HCT116 (cell line): ENCODE measurements around the gene CFAP77. TPM values are rescaled to one million over a fixed set of nuclear protein-coding genes. Genes with fewer than 3 reads are reported as not detected.

Experiments
- ATAC-seq: fragments of 200-7000 bp; cut with Tn5 transposase; 2 replicates; pipeline ENCODE4 v1.9.1; 2020; ENCODE audit warnings: mild to moderate bottlenecking, moderate library complexity
- BruUV-seq: library from RNA; stranded (reverse); fragments of 400-500 nt; replicated peaks from 2 replicates; lab custom pipeline; 2021; lab: Mats Ljungman, UMichigan
- CTCF ChIA-PET: fragments of 300-600 bp; sonication (Branson Sonifier 250); formaldehyde crosslinking; loops from one replicate; lab custom pipeline; 2021; ENCODE audit warnings: antibody characterized with exemption; lab: Charles Lee
- POLR2A ChIA-PET: fragments of 300-600, 350-600 bp; sonication (Branson Sonifier 250); formaldehyde crosslinking; loops from one replicate; lab custom pipeline; 2021; ENCODE audit warnings: antibody characterized with exemption; lab: Charles Lee
- RAD21 ChIA-PET, 2 experiments: fragments of 300-600 bp; sonication (Branson Sonifier 250); formaldehyde crosslinking; loops; one replicate each; lab custom pipeline; 2023; ENCODE audit warnings: low total read pairs in 2 of 2; ENCODE audit not compliant: uncharacterized antibody in 2 of 2, unreplicated experiment in 2 of 2, low non-redundant PET in 1 of 2; lab: Charles Lee
- DNase-seq: peaks from one replicate; pipeline ENCODE4 v3.0.0-alpha.2; 2010; ENCODE audit warnings: low read depth, low spot score
- H2AFZ ChIP-seq: fragments of 200-600 bp; shearing (Covaris generic), sonication (generic); 2 replicates; pipeline ENCODE4 v1.6.1; 2017; ENCODE audit warnings: low read depth, mixed run types, mixed read lengths, antibody characterized with exemption, low read length; ENCODE audit not compliant: poor library complexity, severe bottlenecking
- H3K27ac ChIP-seq: 2 replicates; pipeline ENCODE4 v1.5.1; 2012; ENCODE audit warnings: low read depth, low read length
- H3K27me3 ChIP-seq: fragments of 200-600 bp; sonication (generic); 2 replicates; pipeline ENCODE4 v1.6.1; 2016; ENCODE audit warnings: mixed run types, low read length, mixed read lengths; ENCODE audit not compliant: insufficient read depth
- H3K36me3 ChIP-seq, 2 experiments: fragments of 200-500 bp in 1 of 2; fragments of 200-600 bp in 1 of 2; sonication (Bioruptor generic) in 1 of 2; sonication (generic) in 1 of 2; 2 replicates each; pipeline versions ENCODE4 v1.5.1 to v1.6.1; 2014 to 2016; ENCODE audit warnings: low read length in 2 of 2, inconsistent platforms in 1 of 2, mixed read lengths in 1 of 2, mixed run types in 1 of 2; ENCODE audit not compliant: insufficient read depth in 2 of 2, control insufficient read depth in 1 of 2
- H3K4me1 ChIP-seq, 2 experiments: fragments of 200-600 bp in 1 of 2; sonication (generic) in 1 of 2; 2 replicates each; pipeline versions ENCODE4 v1.5.1 to v1.6.1; 2012 to 2017; ENCODE audit warnings: low read length in 2 of 2, inconsistent platforms in 1 of 2, mild to moderate bottlenecking in 1 of 2, mixed read lengths in 1 of 2, mixed run types in 1 of 2, moderate library complexity in 1 of 2; ENCODE audit not compliant: insufficient read depth in 2 of 2, control insufficient read depth in 1 of 2
- H3K4me2 ChIP-seq: fragments of 200-600 bp; sonication (generic); 2 replicates; pipeline ENCODE4 v1.6.1; 2017; ENCODE audit warnings: mixed run types, low read length, mixed read lengths
- H3K4me3 ChIP-seq, 2 experiments: fragments of 200-600 bp in 1 of 2; sonication (generic) in 1 of 2; replicated peaks in 1 of 2; 2 replicates each; pipeline ENCODE4 v1.5.1; 2011 to 2016; ENCODE audit warnings: low read length in 2 of 2, control low read depth in 1 of 2, low read depth in 1 of 2, mild to moderate bottlenecking in 1 of 2, mixed read lengths in 1 of 2, mixed run types in 1 of 2
- H3K79me2 ChIP-seq: fragments of 200-600 bp; sonication (generic); 2 replicates; pipeline ENCODE4 v1.6.1; 2017; ENCODE audit warnings: mild to moderate bottlenecking, mixed run types, low read length, moderate library complexity, mixed read lengths; ENCODE audit not compliant: insufficient read depth
- H3K9ac ChIP-seq: fragments of 200-600 bp; sonication (generic); 2 replicates; pipeline ENCODE4 v1.6.1; 2016; ENCODE audit warnings: low read length, mixed read lengths
- H3K9me2 ChIP-seq: fragments of 200-600 bp; sonication (generic), shearing (Covaris generic); 2 replicates; pipeline ENCODE4 v1.6.1; 2017; ENCODE audit warnings: mixed run types, mild to moderate bottlenecking, moderate library complexity; ENCODE audit not compliant: insufficient read depth
- H3K9me3 ChIP-seq, 2 experiments: fragments of 200-500 bp in 1 of 2; fragments of 200-600 bp in 1 of 2; sonication (Bioruptor generic) in 1 of 2; sonication (generic) in 1 of 2; 2 replicates each; pipeline ENCODE4 v1.6.1; 2014 to 2017; ENCODE audit warnings: low read length in 2 of 2, mixed read lengths in 2 of 2, inconsistent platforms in 1 of 2, low read depth in 1 of 2, mild to moderate bottlenecking in 1 of 2, mixed run types in 1 of 2, moderate library complexity in 1 of 2; ENCODE audit not compliant: control insufficient read depth in 1 of 2, insufficient read depth in 1 of 2
- H4K20me1 ChIP-seq: fragments of 200-600 bp; sonication (generic), shearing (Covaris generic); 2 replicates; pipeline ENCODE4 v1.6.1; 2017; ENCODE audit warnings: mixed run types, mild to moderate bottlenecking, moderate library complexity; ENCODE audit not compliant: insufficient read depth
- EZH2 ChIP-seq: fragments of 200-600 bp; sonication (generic); IDR thresholded peaks from 2 replicates; pipeline ENCODE4 v1.6.1; 2017; ENCODE audit warnings: antibody characterized with exemption, mixed run types
- EZH2phosphoT487 ChIP-seq: fragments of 200-600 bp; IDR thresholded peaks from 2 replicates; pipeline ENCODE4 v1.6.1; 2018; ENCODE audit warnings: antibody characterized with exemption, borderline replicate concordance
- JUND ChIP-seq: IDR thresholded peaks from 2 replicates; pipeline ENCODE4 v1.6.1; 2012
- POLR2AphosphoS5 ChIP-seq: IDR thresholded peaks from 2 replicates; pipeline ENCODE4 v1.6.1; 2011; ENCODE audit warnings: mild to moderate bottlenecking, low read depth, low read length, moderate library complexity
- SIN3A ChIP-seq: IDR thresholded peaks from 2 replicates; pipeline ENCODE4 v1.6.1; 2012; ENCODE audit warnings: low read depth
- SP1 ChIP-seq: IDR thresholded peaks from 2 replicates; pipeline ENCODE4 v1.6.1; 2012; ENCODE audit warnings: low read depth
- TCF7L2 ChIP-seq: IDR thresholded peaks from 2 replicates; pipeline ENCODE4 v1.7.0; 2011; ENCODE audit warnings: borderline replicate concordance, inconsistent platforms; ENCODE audit not compliant: insufficient read depth, insufficient read length; ENCODE audit errors: extremely low read depth
- YY1 ChIP-seq: IDR thresholded peaks from 2 replicates; pipeline ENCODE4 v1.6.1; 2011; ENCODE audit warnings: low read length, low read depth, moderate library complexity, mild to moderate bottlenecking; ENCODE audit not compliant: insufficient replicate concordance; ENCODE audit errors: extremely low read depth
- ZBTB33 ChIP-seq: IDR thresholded peaks from 2 replicates; pipeline ENCODE4 v1.6.1; 2011; ENCODE audit warnings: mild to moderate bottlenecking, low read length, moderate library complexity; ENCODE audit not compliant: insufficient replicate concordance; ENCODE audit errors: extremely low read depth
- intact Hi-C: fragments of 100-400 bp; cut with micrococcal nuclease; formaldehyde crosslinking; loops from 2 replicates; pipeline ENCODE4 v1.10.0; 2022
- total RNA-seq: library from RNA; stranded (reverse); gene quantifications from one replicate; pipeline ENCODE4 v1.2.1, GENCODE V29; 2021; ENCODE audit not compliant: unreplicated experiment
- TF ChIP-seq, protein P1 (sequence below): IDR thresholded peaks from 2 replicates; pipeline ENCODE4 v1.6.1; 2012

Gene CFAP77
- total RNA-seq, 1 experiment from 2014 or later: 0.98 TPM

- ChIA-PET POLR2A (no interaction called here), CTCF (interaction anchor here (1.5 kb wide), 1 partner anchor 66 kb away, joined by 4 read pairs; no protein-coding TSS in a partner anchor), RAD21 (no interaction called here)
- Histone ChIP-seq H3K27ac (no peak overlapping the region), H3K4me3 (no peak overlapping the region), H3K9me3 (no peaks in the 10 kb centered on the region), H3K27me3 (no peaks in the 10 kb centered on the region; the same call in 1 of the 2 replicates), H3K79me2 (no peaks in the 10 kb centered on the region), H3K4me1 (no peaks in the 10 kb centered on the region), H3K9me2 (no peaks in the 10 kb centered on the region), H3K4me2 (no peak overlapping the region), H2AFZ (no peak overlapping the region), H3K36me3 (no peaks in the 10 kb centered on the region), H3K9ac (no peak overlapping the region), H4K20me1 (no peaks in the 10 kb centered on the region)
- DNase-seq (no peak), ATAC-seq (no peak)
- no TSS peak for BruUV-seq
- no peak for TF ChIP-seq ZBTB33
- TF ChIP-seq SP1: no peak
- no peak for TF ChIP-seq EZH2
- no peak for TF ChIP-seq EZH2phosphoT487
- no peak for TF ChIP-seq POLR2AphosphoS5
- TF ChIP-seq, protein P1, sequence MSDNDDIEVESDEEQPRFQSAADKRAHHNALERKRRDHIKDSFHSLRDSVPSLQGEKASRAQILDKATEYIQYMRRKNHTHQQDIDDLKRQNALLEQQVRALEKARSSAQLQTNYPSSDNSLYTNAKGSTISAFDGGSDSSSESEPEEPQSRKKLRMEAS: no peak
- no peak for TF ChIP-seq YY1
- no peak for TF ChIP-seq SIN3A
- TF ChIP-seq JUND: no peak
- no peak for TF ChIP-seq TCF7L2
- intact Hi-C loops: loop anchor here (2.0 to 5.0 kb wide), 2 partner anchors 95 to 466 kb away; partner anchors contain the start of gene CFAP77
Observed at GRCh38 chr9:132505991-132506655, 96.1 kb downstream of the CFAP77 start.
